ENCODE measurements around the gene DNER.

DNA sequence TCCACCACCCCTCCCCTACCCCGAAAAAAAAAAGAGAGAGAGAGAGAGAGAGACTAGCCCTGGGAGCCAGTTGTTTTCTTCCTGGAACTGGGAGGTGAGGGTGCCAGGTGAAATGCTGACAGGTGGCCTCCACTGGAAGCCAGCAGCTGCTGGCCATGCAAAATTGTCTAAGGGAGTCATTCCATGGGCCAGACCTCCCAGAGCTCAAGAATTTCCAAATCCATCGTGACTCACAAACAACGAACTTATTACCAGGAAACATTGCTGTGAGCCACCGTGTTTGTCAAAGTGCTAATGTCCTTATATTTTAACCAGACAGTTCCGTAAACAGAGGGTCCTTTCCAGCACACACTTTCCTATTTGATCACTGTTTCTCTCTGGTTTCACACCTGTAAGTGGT is 374.7 kb downstream of the DNER start:
- no peak for TF ChIP-seq YY1 (IDR thresholded peaks at IDR 0.05; ENCODE audit: insufficient read depth, insufficient read length)
- no peak for TF ChIP-seq SUZ12 (IDR thresholded peaks at IDR 0.05; ENCODE audit: extremely low read depth, insufficient read depth, insufficient read length)
- no peak for TF ChIP-seq ZNF274 (IDR thresholded peaks at IDR 0.05; ENCODE audit: low read depth, low read length)
